Activated CD8-positive, alpha-beta memory T cell treated with anti-CD3 and anti-CD28 coated beads for 24 hours (primary cell): Measurements from ENCODE around the gene CBX4.
A peak's percentile ranks its signal among the peaks of the same experiment; 100 is the strongest.

Experiments used
- DNase-seq: peaks from one replicate; pipeline ENCODE4 v3.0.0-alpha.2; 2020

CBX4 gene

GRCh38 chr17:79839356-79840268, at the start of gene CBX4:
TSS of gene CBX4 (minus strand) at chr17:79839440. CDS start at chr17:79839251, 189 bp downstream.
- peak; percentile 94 for DNase-seq

GRCh38 chr17:79888009-79888540, 48.8 kb upstream of the CBX4 start:
- no peak for DNase-seq

GRCh38 chr17:79887451-79887991, 48.3 kb upstream of the CBX4 start:
- DNase-seq = no peak

- no peak for DNase-seq
Measured at GRCh38 chr17:79883202-79883601, 44.0 kb upstream of the CBX4 start.

- DNase-seq = no peak
Measured at GRCh38 chr17:79878329-79878947, 39.2 kb upstream of the CBX4 start.

- no peak for DNase-seq
Measured at GRCh38 chr17:79877041-79877440, 37.8 kb upstream of the CBX4 start.

GRCh38 chr17:79875511-79875910, 36.3 kb upstream of the CBX4 start:
- no peak for DNase-seq

GRCh38 chr17:79874329-79874981, 35.2 kb upstream of the CBX4 start:
- no peak for DNase-seq

- DNase-seq = no peak
Measured at GRCh38 chr17:79873583-79873982, 34.3 kb upstream of the CBX4 start.

GRCh38 chr17:79872762-79873161, 33.5 kb upstream of the CBX4 start:
- DNase-seq = no peak

- DNase-seq = no peak
Measured at GRCh38 chr17:79871131-79871530, 31.9 kb upstream of the CBX4 start.

GRCh38 chr17:79870540-79870939, 31.3 kb upstream of the CBX4 start:
- no peak for DNase-seq

- DNase-seq = no peak
Measured at GRCh38 chr17:79866791-79867518, 27.7 kb upstream of the CBX4 start.

GRCh38 chr17:79865351-79866210, 26.3 kb upstream of the CBX4 start:
- no peak for DNase-seq

GRCh38 chr17:79864617-79865250, 25.5 kb upstream of the CBX4 start:
- no peak for DNase-seq

GRCh38 chr17:79864147-79864546, 24.9 kb upstream of the CBX4 start:
- DNase-seq = no peak

GRCh38 chr17:79862771-79863440, 23.7 kb upstream of the CBX4 start:
- DNase-seq = no peak

GRCh38 chr17:79862238-79862637, 23.0 kb upstream of the CBX4 start:
- DNase-seq = no peak

- no peak for DNase-seq
Measured at GRCh38 chr17:79861413-79862216, 22.4 kb upstream of the CBX4 start.
